CD4-positive, alpha-beta T cell (primary cell): Measurements from ENCODE around the gene HAVCR1. TPM values are rescaled to one million over a fixed set of nuclear protein-coding genes. Genes with fewer than 3 reads are reported as not detected.
"Not testable (repeated sequence)": the region's sequence is repeated elsewhere in the genome, so short reads cannot be mapped to it uniquely, and the experiment has no call there.

ENCODE experiments used
- ATAC-seq: fragments of 200-7000 bp; cut with Tn5 transposase; one replicate; pipeline ENCODE4 v1.10.0; 2022; ENCODE audit warnings: mild to moderate bottlenecking; ENCODE audit not compliant: poor library complexity
- CTCF ChIA-PET: fragments of 350-600 bp; sonication (Branson Sonifier 250); formaldehyde crosslinking; loops from one replicate; lab custom pipeline; 2021; ENCODE audit warnings: antibody characterized with exemption, inconsistent platforms; lab: Charles Lee
- POLR2A ChIA-PET: fragments of 350-600 bp; sonication (Branson Sonifier 250); formaldehyde crosslinking; loops from one replicate; lab custom pipeline; 2021; ENCODE audit warnings: antibody characterized with exemption, inconsistent platforms; lab: Charles Lee
- DNase-seq, 14 experiments: peaks; one replicate each; pipeline ENCODE4 v3.0.0-alpha.2; 2013 to 2020; ENCODE audit warnings: mixed read lengths in 2 of 14
- H3K27ac ChIP-seq, 2 donors: one replicate each; pipeline versions ENCODE4 v1.5.1 to v1.7.0; 2013; ENCODE audit warnings: low read length in 2 of 2, low read depth in 1 of 2, mild to moderate bottlenecking in 1 of 2
- H3K27me3 ChIP-seq, 2 experiments: 1 replicate in 1 of 2; 2 replicates in 1 of 2; pipeline versions ENCODE4 v1.6.1 to v1.7.0; 2013; ENCODE audit warnings: low read length in 2 of 2, control low read depth in 1 of 2, mild to moderate bottlenecking in 1 of 2, moderate library complexity in 1 of 2; ENCODE audit not compliant: insufficient read depth in 2 of 2, control insufficient read depth in 1 of 2
- H3K36me3 ChIP-seq: one replicate; pipeline ENCODE4 v1.6.1; 2013; ENCODE audit warnings: low read length, control low read depth; ENCODE audit not compliant: insufficient read depth
- H3K4me1 ChIP-seq: one replicate; pipeline ENCODE4 v1.6.1; 2013; ENCODE audit warnings: low read length, control low read depth; ENCODE audit not compliant: insufficient read depth
- H3K4me3 ChIP-seq: one replicate; pipeline ENCODE4 v1.5.1; 2013; ENCODE audit warnings: mild to moderate bottlenecking, low read length, moderate library complexity
- H3K9me3 ChIP-seq, 2 experiments: 1 replicate in 1 of 2; 2 replicates in 1 of 2; pipeline versions ENCODE4 v1.6.1 to v1.7.0; 2013; ENCODE audit warnings: low read length in 2 of 2, mild to moderate bottlenecking in 2 of 2, control low read depth in 1 of 2, moderate library complexity in 1 of 2; ENCODE audit not compliant: control insufficient read depth in 1 of 2, insufficient read depth in 1 of 2
- H3K27ac Mint-ChIP-seq: one replicate; pipeline ENCODE4 v1.8.0; 2020; ENCODE audit warnings: mixed read lengths
- H3K27me3 Mint-ChIP-seq: one replicate; pipeline ENCODE4 v1.8.0; 2021; ENCODE audit warnings: mixed read lengths
- H3K36me3 Mint-ChIP-seq: one replicate; pipeline ENCODE4 v1.8.0; 2021; ENCODE audit warnings: low read depth, mixed read lengths
- H3K4me1 Mint-ChIP-seq: one replicate; pipeline ENCODE4 v1.8.0; 2021; ENCODE audit warnings: low read depth, mixed read lengths
- H3K4me3 Mint-ChIP-seq: one replicate; pipeline ENCODE4 v1.8.0; 2020; ENCODE audit warnings: mild to moderate bottlenecking, mixed read lengths
- H3K9me3 Mint-ChIP-seq: one replicate; pipeline ENCODE4 v1.8.0; 2020; ENCODE audit warnings: mixed read lengths
- intact Hi-C, 2 experiments: fragments of 100-400 bp; cut with DNase I in 1 of 2; cut with micrococcal nuclease in 1 of 2; formaldehyde crosslinking; loops; one replicate each; pipeline versions ENCODE4 v1.15.1 to v1.9.0; 2023 to 2025; cut with DNase I, micrococcal nuclease
- total RNA-seq, 174 experiments: library from RNA in 2 of 174; stranded (reverse) in 2 of 174; gene quantifications; one replicate each; pipeline ENCODE4 v1.2.3 and lab custom pipeline; 2021 to 2026
- TF ChIP-seq, protein P1 (sequence below): fragments of 200-600 bp; IDR thresholded peaks from one replicate; pipeline ENCODE4 v1.8.0; 2022; ENCODE audit warnings: antibody characterized with exemption, mild to moderate bottlenecking

Gene HAVCR1
- total RNA-seq, 2 experiments from 2014 or later = 1.5 to 1.7 TPM

DNA sequence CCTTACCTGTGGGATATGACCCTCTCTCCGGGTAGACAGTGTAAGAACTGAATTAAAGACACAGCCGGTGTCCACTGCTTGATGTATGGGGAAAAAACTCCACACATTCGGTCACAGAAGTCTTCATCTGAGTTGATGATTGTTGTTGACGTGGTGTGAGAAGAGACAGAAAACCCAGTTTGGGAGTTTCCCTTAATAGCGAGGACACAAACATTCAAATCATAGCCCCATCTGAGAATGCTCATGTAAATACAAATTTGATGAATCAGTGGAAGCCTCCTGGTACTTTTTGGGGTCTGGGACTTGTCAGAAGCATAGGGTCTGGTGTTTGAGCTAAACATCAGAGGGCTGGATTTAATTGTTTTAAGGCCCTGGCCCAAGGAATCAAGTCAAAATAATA is 11.0 kb downstream of the HAVCR1 start:
- no peaks in the 10 kb centered on the region for H3K27me3 ChIP-seq
- ATAC-seq (no peak), DNase-seq (no peak)
- CTCF ChIA-PET = no interaction called here
- Mint-ChIP-seq H3K27ac (peak overlapping the region; percentile 79), H3K27me3 (no peaks in the 10 kb centered on the region), H3K4me3 (no peak overlapping the region), H3K9me3 (peaks cover 6% of the 10 kb centered on the region), H3K4me1 (peaks cover 65% of the 10 kb centered on the region), H3K36me3 (peaks cover 10% of the 10 kb centered on the region)
- no peaks in the 10 kb centered on the region for H3K36me3 ChIP-seq
- POLR2A ChIA-PET = no interaction called here
- intact Hi-C loops = no loop called here
- no peaks in the 10 kb centered on the region for H3K9me3 ChIP-seq
- no peak overlapping the region for H3K4me3 ChIP-seq
- H3K4me1 ChIP-seq = peaks cover 32% of the 10 kb centered on the region
- TF ChIP-seq, protein P1, sequence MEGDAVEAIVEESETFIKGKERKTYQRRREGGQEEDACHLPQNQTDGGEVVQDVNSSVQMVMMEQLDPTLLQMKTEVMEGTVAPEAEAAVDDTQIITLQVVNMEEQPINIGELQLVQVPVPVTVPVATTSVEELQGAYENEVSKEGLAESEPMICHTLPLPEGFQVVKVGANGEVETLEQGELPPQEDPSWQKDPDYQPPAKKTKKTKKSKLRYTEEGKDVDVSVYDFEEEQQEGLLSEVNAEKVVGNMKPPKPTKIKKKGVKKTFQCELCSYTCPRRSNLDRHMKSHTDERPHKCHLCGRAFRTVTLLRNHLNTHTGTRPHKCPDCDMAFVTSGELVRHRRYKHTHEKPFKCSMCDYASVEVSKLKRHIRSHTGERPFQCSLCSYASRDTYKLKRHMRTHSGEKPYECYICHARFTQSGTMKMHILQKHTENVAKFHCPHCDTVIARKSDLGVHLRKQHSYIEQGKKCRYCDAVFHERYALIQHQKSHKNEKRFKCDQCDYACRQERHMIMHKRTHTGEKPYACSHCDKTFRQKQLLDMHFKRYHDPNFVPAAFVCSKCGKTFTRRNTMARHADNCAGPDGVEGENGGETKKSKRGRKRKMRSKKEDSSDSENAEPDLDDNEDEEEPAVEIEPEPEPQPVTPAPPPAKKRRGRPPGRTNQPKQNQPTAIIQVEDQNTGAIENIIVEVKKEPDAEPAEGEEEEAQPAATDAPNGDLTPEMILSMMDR = no peak
- H3K27ac ChIP-seq = no peak overlapping the region

DNA sequence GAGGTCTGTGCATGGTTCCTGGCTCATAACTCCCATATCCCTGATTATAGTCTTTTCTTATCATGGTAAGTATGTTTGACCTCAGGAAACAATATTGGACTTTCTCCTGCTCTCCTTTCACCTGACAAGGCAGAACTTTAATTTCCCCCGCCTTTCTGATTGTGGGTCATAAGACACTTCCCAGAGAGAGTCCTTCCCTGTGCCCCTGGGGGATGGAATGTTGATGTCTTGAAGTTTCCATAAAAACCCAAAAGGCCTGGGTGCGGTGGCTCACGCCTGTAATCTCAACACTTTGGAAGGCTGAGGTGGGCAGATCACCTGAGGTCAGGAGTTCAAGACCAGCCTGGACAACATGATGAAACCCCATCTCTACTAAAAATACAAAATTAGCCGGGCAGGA is 11.9 kb downstream of the HAVCR1 start:
- POLR2A ChIA-PET, H3K27ac Mint-ChIP-seq, H3K36me3 ChIP-seq, H3K27me3 ChIP-seq, ATAC-seq, H3K4me3 ChIP-seq, DNase-seq, H3K4me3 Mint-ChIP-seq, H3K9me3 ChIP-seq, intact Hi-C loops, H3K9me3 Mint-ChIP-seq, H3K27ac ChIP-seq, H3K27me3 Mint-ChIP-seq, CTCF ChIA-PET: not testable (repeated sequence)
- H3K36me3 Mint-ChIP-seq = peaks cover 10% of the 10 kb centered on the region
- peaks cover 64% of the 10 kb centered on the region for H3K4me1 Mint-ChIP-seq
- peaks cover 32% of the 10 kb centered on the region for H3K4me1 ChIP-seq

DNA sequence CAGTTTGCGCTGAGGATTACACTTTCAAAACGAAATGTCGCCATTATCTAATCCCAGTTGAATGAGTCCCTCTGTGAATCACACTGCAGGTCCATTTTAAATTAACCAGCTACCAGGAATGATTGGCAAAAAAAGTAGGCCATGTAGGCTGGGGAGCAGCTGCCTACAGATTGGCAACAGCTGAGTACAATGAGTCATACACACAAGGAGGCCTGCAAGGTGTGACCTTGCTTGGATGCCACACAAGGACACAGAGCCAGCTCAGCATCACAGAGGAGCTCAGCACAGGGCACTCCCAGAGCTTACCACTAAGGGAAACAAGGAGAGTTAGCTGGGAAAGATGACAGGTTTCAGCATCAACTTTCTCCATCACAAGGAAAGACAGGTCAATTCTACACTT is 12.9 kb downstream of the HAVCR1 start:
- H3K4me3 Mint-ChIP-seq = no peak overlapping the region
- CTCF ChIA-PET = no interaction called here
- POLR2A ChIA-PET = interaction anchor here (0.7 kb wide), 1 partner anchor 34 kb away, joined by 3 read pairs; no protein-coding TSS in a partner anchor

More for the DNA sequence above, 12.9 kb downstream of the HAVCR1 start:
- peaks cover 55% of the 10 kb centered on the region for H3K4me1 Mint-ChIP-seq
- TF ChIP-seq, protein P1 = no peak
- DNase-seq = peak in 2 of 14 experiments; percentile 1 to 17
- Histone ChIP-seq H3K27ac (no peak overlapping the region), H3K9me3 (no peaks in the 10 kb centered on the region), H3K4me3 (no peak overlapping the region), H3K4me1 (peaks cover 32% of the 10 kb centered on the region), H3K36me3 (no peaks in the 10 kb centered on the region), H3K27me3 (no peaks in the 10 kb centered on the region)
- H3K27me3 Mint-ChIP-seq = no peaks in the 10 kb centered on the region
- no peak for ATAC-seq
- H3K9me3 Mint-ChIP-seq = peaks cover 3% of the 10 kb centered on the region
- no peak overlapping the region for H3K27ac Mint-ChIP-seq
- H3K36me3 Mint-ChIP-seq = peaks cover 18% of the 10 kb centered on the region
- intact Hi-C loops = no loop called here
